Activated CD4-positive, alpha-beta T cell treated with anti-CD3 and anti-CD28 coated beads, Interleukin-2, amount 50 U/mL, for 48 hours (primary cell): ENCODE measurements around the gene PIGT.
"Not testable (repeated sequence)": the region's sequence is repeated elsewhere in the genome, so short reads cannot be mapped to it uniquely, and the experiment has no call there.

Source experiments
- DNase-seq, 2 experiments: peaks; one replicate each; pipeline ENCODE4 v3.0.0-alpha.2; 2020

The PIGT gene

DNA sequence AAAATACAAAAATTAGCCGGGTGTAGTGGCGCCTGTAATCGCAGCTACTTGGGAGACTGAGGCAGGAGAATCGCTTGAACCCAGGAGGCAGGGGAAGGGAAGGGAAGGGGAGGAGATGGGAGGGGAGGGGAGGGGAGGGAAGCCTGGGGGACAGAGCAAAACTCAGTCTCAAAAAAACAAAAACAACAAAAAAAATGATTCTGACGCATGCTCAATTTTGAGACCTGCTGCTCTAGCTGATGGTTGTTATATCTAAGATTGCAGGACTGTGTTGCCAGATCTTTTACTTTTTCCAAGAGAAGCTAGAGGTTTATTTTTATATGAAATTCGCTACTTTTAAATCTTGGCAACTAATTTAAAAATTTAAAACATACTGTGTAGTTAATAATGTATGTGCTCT lies 51.2 kb downstream of the PIGT start:
- DNase-seq, result no peak

GRCh38 chr20:45467861-45468260 lies 51.9 kb downstream of the PIGT start:
- no peak for DNase-seq

- no peak for DNase-seq
Observed at GRCh38 chr20:45469336-45470261, 53.7 kb downstream of the PIGT start, which contains the start of gene WFDC2. WFDC2 (plus strand) TSS chr20:45469753; CDS start chr20:45469782, 29 bp downstream.

DNA sequence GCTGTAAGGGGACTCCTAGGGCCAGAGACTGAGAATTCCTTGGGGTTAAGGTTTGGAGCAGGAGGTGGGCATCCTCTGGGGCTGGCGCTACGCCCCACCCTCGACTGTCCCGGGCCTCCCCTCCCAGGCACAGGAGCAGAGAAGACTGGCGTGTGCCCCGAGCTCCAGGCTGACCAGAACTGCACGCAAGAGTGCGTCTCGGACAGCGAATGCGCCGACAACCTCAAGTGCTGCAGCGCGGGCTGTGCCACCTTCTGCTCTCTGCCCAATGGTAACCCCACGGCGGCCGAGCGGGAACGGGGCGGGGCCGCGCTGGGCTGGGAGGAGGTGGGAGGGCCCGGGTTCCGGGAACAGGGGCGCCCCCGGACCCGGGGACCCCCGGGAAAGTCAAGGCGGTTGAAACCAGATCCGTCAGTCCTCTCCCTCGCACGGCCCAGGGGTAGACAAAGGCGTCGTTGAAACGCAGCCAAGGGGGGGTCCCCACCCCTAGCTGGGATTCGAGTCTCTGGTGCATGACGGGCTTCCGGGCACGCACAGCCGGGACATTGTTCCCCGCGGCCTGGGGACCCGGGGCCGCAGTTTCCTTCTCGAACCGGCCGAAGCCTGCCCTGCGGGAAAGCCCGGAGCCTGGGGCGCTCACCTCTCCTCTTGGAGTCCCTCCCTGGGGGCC lies 54.5 kb downstream of the PIGT start:
- DNase-seq, result peak; percentile 35 to 51

DNA sequence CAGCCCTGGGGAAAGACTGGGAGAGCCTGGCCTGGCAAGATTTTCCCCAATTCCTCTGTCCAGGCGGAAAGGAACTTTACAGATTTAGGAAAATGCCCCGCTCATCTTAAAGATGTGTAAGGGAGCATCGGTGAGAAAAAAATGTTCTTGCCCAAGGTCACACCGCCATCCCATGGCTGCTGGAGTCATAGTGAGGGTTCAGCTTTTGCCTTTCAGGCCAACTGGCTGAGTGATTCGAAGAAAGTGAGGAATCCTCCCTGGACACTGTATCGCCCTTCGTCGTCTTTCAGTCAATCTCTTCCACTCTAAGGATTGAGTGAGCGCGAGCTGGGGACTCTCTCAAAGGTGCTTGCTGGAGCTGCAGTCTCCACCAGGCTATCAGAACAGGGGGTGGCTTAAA lies 55.0 kb downstream of the PIGT start:
- DNase-seq, result peak in 1 of 2 experiments; percentile 18

GRCh38 chr20:45472286-45472685 lies 56.3 kb downstream of the PIGT start:
- not testable (repeated sequence) for DNase-seq
